Osteoblast (primary cell): ENCODE measurements around the gene ING4. TPM values are rescaled to one million over a fixed set of nuclear protein-coding genes. Genes with fewer than 3 reads are reported as not detected.

ENCODE experiments used
- DNase-seq: peaks from one replicate; pipeline ENCODE4 v3.0.0; 2011; ENCODE audit warnings: low spot score, mixed read lengths; ENCODE audit not compliant: insufficient read length; ENCODE audit errors: missing footprints
- H2AFZ ChIP-seq: 2 replicates; pipeline ENCODE4 v1.6.0; 2011; ENCODE audit warnings: mild to moderate bottlenecking, low read length
- H3K27ac ChIP-seq: 2 replicates; pipeline ENCODE4 v1.5.1; 2011; ENCODE audit warnings: mild to moderate bottlenecking, low read depth, low read length, moderate library complexity
- H3K27me3 ChIP-seq: 2 replicates; pipeline ENCODE4 v1.6.0; 2012; ENCODE audit warnings: mild to moderate bottlenecking, control low read depth, inconsistent platforms, low read length, moderate library complexity; ENCODE audit not compliant: insufficient read depth
- H3K36me3 ChIP-seq: 2 replicates; pipeline ENCODE4 v1.5.1; 2011; ENCODE audit warnings: mild to moderate bottlenecking, low read length, control low read depth, moderate library complexity; ENCODE audit not compliant: insufficient read depth
- H3K4me1 ChIP-seq: 2 replicates; pipeline ENCODE4 v1.5.1; 2011; ENCODE audit warnings: mild to moderate bottlenecking, low read length, control low read depth, moderate library complexity; ENCODE audit not compliant: insufficient read depth
- H3K4me2 ChIP-seq: 2 replicates; pipeline ENCODE4 v1.6.0; 2011; ENCODE audit warnings: mild to moderate bottlenecking, low read length; ENCODE audit not compliant: insufficient read depth
- H3K4me3 ChIP-seq: fragments of 200-600 bp; sonication (generic); 3 replicates; pipeline ENCODE4 v1.5.1; 2012; ENCODE audit warnings: mild to moderate bottlenecking, low read length, inconsistent platforms; ENCODE audit not compliant: insufficient read depth
- H3K79me2 ChIP-seq: 2 replicates; pipeline ENCODE4 v1.6.0; 2012; ENCODE audit warnings: mild to moderate bottlenecking, low read length, control low read depth, inconsistent platforms; ENCODE audit not compliant: insufficient read depth
- H3K9me3 ChIP-seq: 2 replicates; pipeline ENCODE4 v1.5.1; 2011; ENCODE audit warnings: low read depth, low read length, control low read depth
- H4K20me1 ChIP-seq: 2 replicates; pipeline ENCODE4 v1.6.0; 2012; ENCODE audit warnings: mild to moderate bottlenecking, low read length, control low read depth; ENCODE audit not compliant: insufficient read depth
- total RNA-seq: library from RNA; depleted of rRNA; stranded (reverse); fragments of >200 nt; gene quantifications from 2 replicates; pipeline ENCODE4 v1.2.3, GENCODE V29; 2012
- TF ChIP-seq, protein P1 (sequence below): IDR thresholded peaks from 2 replicates; pipeline ENCODE4 v1.5.1; 2011; ENCODE audit warnings: mild to moderate bottlenecking, low read depth, low read length, moderate library complexity; ENCODE audit errors: extremely low read depth

ING4 gene
- total RNA-seq, 1 donor: 53.6 TPM

DNA sequence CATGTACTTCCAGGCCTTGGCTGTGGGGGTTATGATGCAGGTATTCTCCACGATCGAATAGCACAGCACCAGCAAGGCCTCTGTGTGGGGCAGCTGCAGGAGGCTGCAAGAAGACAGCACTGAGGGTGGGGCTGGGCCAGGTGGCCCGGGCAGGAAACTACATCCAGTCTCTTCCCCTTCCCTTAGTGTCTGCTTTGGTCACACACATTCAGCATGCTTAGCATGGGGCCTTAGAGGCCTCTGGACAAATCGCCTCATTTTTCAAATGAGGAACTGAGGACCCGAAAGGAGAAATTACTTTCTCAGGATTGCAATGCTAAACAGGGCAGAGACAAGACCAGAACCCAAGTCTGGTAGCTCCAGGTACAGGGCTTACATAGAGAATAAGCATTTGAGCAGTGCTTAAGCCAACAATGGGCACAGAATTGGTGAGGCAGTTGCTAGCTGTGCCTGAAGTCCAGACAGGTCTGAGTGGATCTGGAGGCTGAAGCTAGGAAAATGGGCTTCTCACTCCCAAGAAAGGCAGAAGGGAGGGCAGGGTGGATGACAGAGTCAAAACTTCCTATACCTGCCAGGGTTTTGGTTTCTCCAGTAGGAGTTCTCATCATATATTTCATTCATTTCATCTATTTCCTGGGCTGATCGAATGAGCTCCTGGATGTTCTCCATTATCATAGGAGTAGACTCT is 19.2 kb downstream of the ING4 start:
- H3K36me3 ChIP-seq: peaks cover 3% of the 10 kb centered on the region
- H3K4me2 ChIP-seq: no peak overlapping the region
- peaks cover 6% of the 10 kb centered on the region for H3K27me3 ChIP-seq
- TF ChIP-seq, protein P1, sequence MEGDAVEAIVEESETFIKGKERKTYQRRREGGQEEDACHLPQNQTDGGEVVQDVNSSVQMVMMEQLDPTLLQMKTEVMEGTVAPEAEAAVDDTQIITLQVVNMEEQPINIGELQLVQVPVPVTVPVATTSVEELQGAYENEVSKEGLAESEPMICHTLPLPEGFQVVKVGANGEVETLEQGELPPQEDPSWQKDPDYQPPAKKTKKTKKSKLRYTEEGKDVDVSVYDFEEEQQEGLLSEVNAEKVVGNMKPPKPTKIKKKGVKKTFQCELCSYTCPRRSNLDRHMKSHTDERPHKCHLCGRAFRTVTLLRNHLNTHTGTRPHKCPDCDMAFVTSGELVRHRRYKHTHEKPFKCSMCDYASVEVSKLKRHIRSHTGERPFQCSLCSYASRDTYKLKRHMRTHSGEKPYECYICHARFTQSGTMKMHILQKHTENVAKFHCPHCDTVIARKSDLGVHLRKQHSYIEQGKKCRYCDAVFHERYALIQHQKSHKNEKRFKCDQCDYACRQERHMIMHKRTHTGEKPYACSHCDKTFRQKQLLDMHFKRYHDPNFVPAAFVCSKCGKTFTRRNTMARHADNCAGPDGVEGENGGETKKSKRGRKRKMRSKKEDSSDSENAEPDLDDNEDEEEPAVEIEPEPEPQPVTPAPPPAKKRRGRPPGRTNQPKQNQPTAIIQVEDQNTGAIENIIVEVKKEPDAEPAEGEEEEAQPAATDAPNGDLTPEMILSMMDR: no peak
- no peaks in the 10 kb centered on the region for H4K20me1 ChIP-seq
- H3K9me3 ChIP-seq: peaks cover 4% of the 10 kb centered on the region
- no peak overlapping the region for H2AFZ ChIP-seq
- no peaks in the 10 kb centered on the region for H3K79me2 ChIP-seq
- no peaks in the 10 kb centered on the region for H3K4me1 ChIP-seq
- H3K27ac ChIP-seq: no peak overlapping the region
- H3K4me3 ChIP-seq: no peak overlapping the region
- DNase-seq: peak; percentile 53

DNA sequence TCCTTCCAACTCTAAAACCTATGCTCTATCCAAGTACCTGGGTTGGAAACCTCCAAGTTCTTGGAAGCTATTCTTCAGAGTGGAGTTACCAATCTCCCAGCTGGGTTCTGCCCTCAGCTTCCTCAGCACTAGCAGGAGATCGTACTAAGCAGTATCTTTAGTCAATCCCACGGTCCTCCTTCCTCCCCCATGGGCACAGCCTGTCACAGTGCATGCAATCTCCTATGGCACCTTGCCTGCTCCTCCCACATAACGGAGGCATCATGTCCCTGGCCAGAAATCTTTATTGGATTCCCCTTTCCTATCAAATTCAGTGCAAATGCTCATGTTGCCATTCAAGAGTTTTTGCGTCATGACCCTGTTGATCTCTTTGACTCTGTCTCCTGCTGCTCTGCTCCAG is 21.8 kb downstream of the ING4 start:
- TF ChIP-seq, protein P1: no peak
- Histone ChIP-seq H3K9me3 (peaks cover 4% of the 10 kb centered on the region), H3K27ac (no peak overlapping the region), H3K4me2 (no peak overlapping the region), H2AFZ (no peak overlapping the region), H3K79me2 (no peaks in the 10 kb centered on the region), H3K4me3 (no peak overlapping the region), H4K20me1 (no peaks in the 10 kb centered on the region), H3K36me3 (no peaks in the 10 kb centered on the region), H3K4me1 (no peaks in the 10 kb centered on the region), H3K27me3 (peaks cover 13% of the 10 kb centered on the region)
- DNase-seq: peak; percentile 78

DNA sequence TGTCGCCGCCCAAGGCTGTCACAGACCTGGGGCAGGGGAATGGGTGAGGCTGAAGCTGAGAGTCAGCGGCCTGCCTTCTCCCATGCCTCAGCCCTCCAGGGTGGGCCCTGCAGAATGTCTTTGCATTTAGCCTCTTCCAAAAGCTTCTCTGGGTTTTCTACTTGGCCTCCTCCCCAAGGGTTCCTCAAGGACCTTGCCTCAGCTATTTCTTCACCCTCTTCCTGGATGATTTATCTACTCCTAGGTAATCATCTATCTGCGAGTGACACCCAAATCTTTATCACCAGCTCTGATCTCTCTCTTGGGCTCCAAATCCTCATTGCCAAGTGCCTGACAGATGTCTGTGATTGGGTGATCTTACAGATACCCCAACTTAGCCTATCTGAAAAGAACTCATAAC is 22.4 kb downstream of the ING4 start:
- peaks cover 17% of the 10 kb centered on the region for H3K27me3 ChIP-seq
- no peak overlapping the region for H3K4me3 ChIP-seq
- H3K79me2 ChIP-seq: no peaks in the 10 kb centered on the region
- H2AFZ ChIP-seq: no peak overlapping the region
- no peaks in the 10 kb centered on the region for H4K20me1 ChIP-seq
- H3K4me2 ChIP-seq: no peak overlapping the region
- H3K9me3 ChIP-seq: peaks cover 4% of the 10 kb centered on the region
- no peaks in the 10 kb centered on the region for H3K4me1 ChIP-seq
- DNase-seq: peak; percentile 42
- H3K27ac ChIP-seq: no peak overlapping the region
- TF ChIP-seq, protein P1: no peak
- H3K36me3 ChIP-seq: no peaks in the 10 kb centered on the region

DNA sequence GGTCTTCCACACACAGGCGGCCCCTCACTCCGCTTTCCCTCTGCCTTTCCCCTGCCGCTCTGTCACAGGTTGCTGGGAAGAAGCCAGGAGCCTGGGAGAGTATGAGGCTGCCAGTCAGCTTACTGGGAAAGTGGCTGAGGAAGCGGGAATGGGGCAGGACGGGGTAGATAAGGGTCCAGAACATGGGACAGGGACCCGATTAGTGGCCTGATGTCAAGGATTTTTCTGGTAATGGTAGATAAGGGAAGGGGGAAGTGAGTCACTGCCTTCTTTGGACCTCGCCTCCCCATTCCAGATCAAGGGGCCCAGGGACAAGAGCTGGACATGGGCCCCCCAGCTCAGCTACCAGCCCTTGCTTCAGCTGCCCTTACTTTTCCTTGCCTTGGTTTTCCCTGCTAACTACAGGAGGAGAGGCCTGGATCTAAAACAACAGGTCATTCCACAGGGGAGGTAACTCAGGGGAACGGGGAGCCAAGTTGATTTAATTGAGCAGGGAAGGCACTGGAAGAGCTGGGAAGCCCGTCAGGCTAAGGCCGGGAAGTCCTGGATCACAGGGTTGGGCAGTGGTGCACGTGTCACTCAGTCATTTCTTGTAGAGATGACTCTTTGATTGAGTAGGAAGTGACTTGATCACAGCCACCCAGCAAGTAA is 23.6 kb downstream of the ING4 start:
- no peaks in the 10 kb centered on the region for H3K36me3 ChIP-seq
- H3K27ac ChIP-seq: no peak overlapping the region
- H3K9me3 ChIP-seq: peaks cover 4% of the 10 kb centered on the region
- no peak overlapping the region for H3K4me2 ChIP-seq
- no peak overlapping the region for H2AFZ ChIP-seq
- H3K27me3 ChIP-seq: peaks cover 17% of the 10 kb centered on the region
- H3K4me3 ChIP-seq: no peak overlapping the region
- H3K4me1 ChIP-seq: no peaks in the 10 kb centered on the region
- H4K20me1 ChIP-seq: no peaks in the 10 kb centered on the region
- TF ChIP-seq, protein P1: no peak
- no peaks in the 10 kb centered on the region for H3K79me2 ChIP-seq
- no peak for DNase-seq
